ENCODE data around the gene DACT2. TPM values are rescaled to one million over a fixed set of nuclear protein-coding genes. Genes with fewer than 3 reads are reported as not detected.

DACT2 gene
- total RNA-seq, 1 experiment from 2014 or later: not detected

GRCh38 chr6:168309997-168310396 is 9.6 kb downstream of the DACT2 start:
- in situ Hi-C loops (cut with HindIII; ENCODE audit: low pct_unique_long_range_greater_than_20kb, low sequenced_read_pairs): no loop called here
- DNase-seq (ENCODE audit: low read depth): no peak

- DNase-seq (ENCODE audit: low read depth): no peak
- in situ Hi-C loops (cut with HindIII; ENCODE audit: low pct_unique_long_range_greater_than_20kb, low sequenced_read_pairs): no loop called here
These were observed 10.4 kb downstream of the DACT2 start for GRCh38 chr6:168309183-168309582.

- in situ Hi-C loops (cut with HindIII; ENCODE audit: low pct_unique_long_range_greater_than_20kb, low sequenced_read_pairs): no loop called here
- no peak for DNase-seq (ENCODE audit: low read depth)
These were observed 11.0 kb downstream of the DACT2 start for GRCh38 chr6:168308390-168309144.

- no peak for DNase-seq (ENCODE audit: low read depth)
- in situ Hi-C loops (cut with HindIII; ENCODE audit: low pct_unique_long_range_greater_than_20kb, low sequenced_read_pairs): no loop called here
These were observed 11.9 kb downstream of the DACT2 start for GRCh38 chr6:168307695-168308021.

DNA sequence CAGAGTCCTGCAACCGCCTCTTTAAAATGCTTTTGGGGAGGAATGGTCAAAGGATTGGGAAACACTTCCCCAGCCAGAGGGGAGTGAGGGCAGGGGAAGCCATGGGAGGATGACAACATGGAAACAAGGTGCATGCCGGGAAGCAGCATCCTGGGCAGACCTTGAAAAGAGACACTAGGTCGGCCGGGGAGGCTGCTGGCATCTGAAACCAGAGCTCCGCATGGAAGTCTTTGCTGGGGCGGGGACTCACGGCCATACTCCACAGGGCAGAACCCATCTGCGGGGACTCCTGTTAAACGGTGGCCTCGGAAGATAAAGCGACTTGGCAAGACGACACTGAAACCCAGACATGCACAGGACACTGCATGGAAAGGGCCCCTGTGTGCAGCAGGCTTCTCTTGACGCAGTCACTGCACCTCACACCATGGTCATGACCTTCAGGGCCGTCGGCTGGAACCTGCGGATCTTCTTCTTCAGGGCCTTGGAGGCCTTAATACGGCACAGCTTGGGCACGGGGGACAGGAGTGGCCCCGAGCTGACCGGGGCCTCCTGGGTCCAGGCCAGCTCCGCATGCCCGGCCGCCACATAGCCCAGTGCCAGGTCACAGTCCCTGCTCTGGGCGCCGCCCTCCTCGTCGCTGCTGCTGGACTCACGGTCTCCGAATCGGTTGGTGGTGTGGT is 12.4 kb downstream of the DACT2 start:
- DNase-seq (ENCODE audit: low read depth): no peak
- in situ Hi-C loops (cut with HindIII; ENCODE audit: low pct_unique_long_range_greater_than_20kb, low sequenced_read_pairs): no loop called here

DNA sequence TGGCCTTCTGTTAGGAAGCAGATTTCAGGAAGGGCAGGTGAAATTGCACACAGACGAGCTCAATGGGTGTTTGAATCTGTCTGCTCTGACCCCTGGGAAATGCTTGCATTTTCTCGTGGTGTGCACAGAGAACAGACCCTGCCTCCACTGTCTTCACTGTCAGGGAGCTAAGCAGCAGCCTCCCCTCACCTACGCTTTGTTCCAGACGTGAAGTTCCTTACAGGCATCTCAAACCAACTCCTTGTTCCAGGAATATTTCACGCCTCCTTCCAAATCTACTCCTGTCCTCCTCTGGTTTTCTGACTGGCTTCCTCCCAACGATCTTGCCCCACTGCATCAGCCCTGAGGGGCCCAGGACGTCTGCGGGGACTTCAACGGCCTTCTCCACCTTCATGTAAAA is 13.7 kb downstream of the DACT2 start:
- in situ Hi-C loops (cut with HindIII; ENCODE audit: low pct_unique_long_range_greater_than_20kb, low sequenced_read_pairs): no loop called here
- DNase-seq (ENCODE audit: low read depth): no peak

DNA sequence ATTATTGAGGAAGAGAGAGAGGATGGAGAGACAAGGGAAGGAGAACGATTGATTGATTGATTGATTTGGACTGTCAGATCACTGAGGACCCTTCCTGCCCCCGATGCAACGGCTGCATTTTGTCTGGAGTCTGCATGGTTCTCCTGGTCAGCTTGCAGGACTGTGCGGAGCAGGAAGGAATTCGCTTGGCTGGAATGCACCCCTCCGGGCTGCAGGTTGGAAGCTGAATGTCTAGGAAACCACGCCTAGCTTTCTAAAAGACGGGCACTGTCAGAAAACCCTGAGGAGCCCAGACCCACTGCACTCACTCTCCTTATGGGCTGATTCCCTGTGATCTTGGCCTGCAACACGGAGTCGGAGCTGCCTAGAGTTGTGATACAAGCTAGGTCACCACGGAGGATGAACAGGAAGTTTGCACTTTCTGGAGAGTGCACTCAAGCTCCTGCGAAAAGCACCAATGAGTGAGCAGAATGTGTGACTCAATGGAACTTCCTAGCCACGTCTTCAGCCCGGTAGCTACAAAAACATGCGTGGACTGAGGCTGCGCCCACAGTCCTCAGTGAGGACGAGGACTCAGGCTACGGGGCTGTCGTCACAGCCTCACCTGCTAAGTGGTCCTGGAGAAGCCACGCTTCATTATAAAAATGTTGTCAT is 14.4 kb downstream of the DACT2 start:
- no peak for DNase-seq (ENCODE audit: low read depth)
- in situ Hi-C loops (cut with HindIII; ENCODE audit: low pct_unique_long_range_greater_than_20kb, low sequenced_read_pairs): no loop called here

GRCh38 chr6:168304752-168305015 is 14.9 kb downstream of the DACT2 start:
- in situ Hi-C loops (cut with HindIII; ENCODE audit: low pct_unique_long_range_greater_than_20kb, low sequenced_read_pairs): no loop called here
- no peak for DNase-seq (ENCODE audit: low read depth)

DNA sequence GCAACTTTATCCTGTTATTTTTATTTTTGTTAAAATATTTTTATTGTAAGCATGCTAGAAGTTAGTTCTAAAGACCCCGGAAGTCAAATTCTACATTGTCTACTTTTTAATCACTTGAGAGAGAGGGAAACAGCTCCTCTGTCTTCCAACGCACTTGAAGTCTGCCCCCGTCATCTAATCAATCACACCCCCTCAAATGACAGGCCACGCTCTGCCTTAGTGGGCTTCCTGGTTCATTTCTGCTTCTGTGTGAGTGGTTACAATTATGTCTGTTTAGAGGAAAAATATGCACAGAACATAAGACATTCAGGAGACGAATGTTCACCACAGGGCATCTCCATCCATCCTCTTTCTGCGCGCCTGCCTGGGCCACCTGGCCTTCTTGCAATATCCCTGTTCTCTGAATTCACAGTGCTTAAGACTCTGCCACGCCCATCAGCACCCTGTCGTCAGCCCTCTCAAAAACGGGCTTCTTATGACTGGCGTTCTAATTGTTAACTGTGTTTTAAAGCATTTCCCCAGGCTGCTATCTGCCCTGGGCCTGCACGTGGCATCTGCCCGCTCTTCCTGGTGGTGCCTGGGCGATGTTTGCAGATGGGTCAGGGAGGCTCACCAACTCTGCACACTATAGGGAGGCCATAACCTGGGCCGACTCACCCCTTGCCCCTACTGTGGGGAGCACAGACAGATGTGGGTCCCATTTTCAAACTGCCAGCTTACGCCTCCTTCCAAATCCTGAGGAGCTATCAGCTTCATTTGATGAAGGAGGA is 15.4 kb downstream of the DACT2 start:
- DNase-seq (ENCODE audit: low read depth): no peak
- in situ Hi-C loops (cut with HindIII; ENCODE audit: low pct_unique_long_range_greater_than_20kb, low sequenced_read_pairs): no loop called here

DNA sequence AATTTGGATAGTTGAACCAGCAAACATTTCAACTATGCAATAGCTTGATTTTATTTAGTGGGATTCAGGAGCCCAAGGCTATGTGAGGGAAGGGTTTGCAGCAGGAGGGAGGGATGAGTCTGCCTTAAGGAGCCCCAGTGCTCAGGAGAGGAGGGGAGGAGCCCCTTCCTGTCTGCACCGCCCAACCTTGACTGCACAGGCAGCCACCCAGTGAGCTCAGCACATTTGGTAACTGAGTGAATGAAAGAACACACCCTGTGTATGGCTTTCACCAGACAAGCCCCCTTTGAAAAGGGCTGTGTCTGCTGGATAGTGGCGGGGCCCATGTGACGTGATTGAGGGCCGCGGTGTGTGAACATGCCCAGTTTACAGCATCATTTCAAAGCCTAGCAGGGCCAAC is 17.0 kb downstream of the DACT2 start:
- peak; percentile 87 for DNase-seq (ENCODE audit: low read depth)
- in situ Hi-C loops (cut with HindIII; ENCODE audit: low pct_unique_long_range_greater_than_20kb, low sequenced_read_pairs): no loop called here

DNA sequence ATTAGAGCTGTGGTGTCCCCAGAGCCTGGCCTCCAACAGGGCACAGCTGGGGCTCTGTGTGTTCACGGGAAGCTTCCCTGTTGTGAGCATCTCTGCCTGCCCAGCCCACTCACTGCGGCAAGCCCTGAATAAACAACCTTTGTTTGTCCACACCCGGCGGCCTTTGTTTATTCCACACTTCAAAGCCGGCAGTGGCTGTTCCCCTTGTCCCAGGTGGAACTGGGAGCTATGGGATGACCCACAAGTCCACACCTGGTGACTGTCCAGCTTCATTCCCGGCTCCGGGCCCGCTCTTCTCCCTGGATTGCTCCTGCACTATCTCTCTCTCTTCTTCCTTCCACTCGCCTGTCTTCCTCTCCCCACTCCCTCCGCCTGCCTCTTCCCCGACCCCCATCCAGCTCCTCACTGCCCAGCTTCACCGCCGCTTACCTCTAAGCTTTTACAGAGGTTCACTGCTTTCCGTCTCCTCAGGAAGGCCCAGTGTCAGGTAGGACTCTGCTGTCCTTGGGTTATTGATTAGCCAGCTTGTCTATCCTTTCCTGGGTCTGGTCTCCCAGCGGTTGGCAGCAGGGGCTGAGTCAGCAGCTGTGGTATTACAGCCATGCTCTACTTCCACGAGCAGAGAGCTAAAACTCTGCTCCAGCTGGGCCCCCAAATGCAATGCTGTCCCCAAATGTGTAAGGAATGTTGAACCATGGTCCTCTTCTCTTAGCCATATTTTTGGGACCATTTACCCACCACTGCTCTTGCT is 17.8 kb downstream of the DACT2 start:
- in situ Hi-C loops (cut with HindIII; ENCODE audit: low pct_unique_long_range_greater_than_20kb, low sequenced_read_pairs): no loop called here

GRCh38 chr6:168300975-168301647 is 18.5 kb downstream of the DACT2 start:
- in situ Hi-C loops (cut with HindIII; ENCODE audit: low pct_unique_long_range_greater_than_20kb, low sequenced_read_pairs): no loop called here
- no peak for DNase-seq (ENCODE audit: low read depth)

More for the DNA sequence above, 17.8 kb downstream of the DACT2 start:
- DNase-seq (ENCODE audit: low read depth): peak; percentile 70

GRCh38 chr6:168299541-168300511 is 19.8 kb downstream of the DACT2 start:
- in situ Hi-C loops (cut with HindIII; ENCODE audit: low pct_unique_long_range_greater_than_20kb, low sequenced_read_pairs): no loop called here
- no peak for DNase-seq (ENCODE audit: low read depth)

GRCh38 chr6:168297643-168298042 is 21.9 kb downstream of the DACT2 start:
- in situ Hi-C loops (cut with HindIII; ENCODE audit: low pct_unique_long_range_greater_than_20kb, low sequenced_read_pairs): no loop called here
- DNase-seq (ENCODE audit: low read depth): no peak

GRCh38 chr6:168294901-168295300 is 24.7 kb downstream of the DACT2 start:
- in situ Hi-C loops (cut with HindIII; ENCODE audit: low pct_unique_long_range_greater_than_20kb, low sequenced_read_pairs): no loop called here
- no peak for DNase-seq (ENCODE audit: low read depth)

DNA sequence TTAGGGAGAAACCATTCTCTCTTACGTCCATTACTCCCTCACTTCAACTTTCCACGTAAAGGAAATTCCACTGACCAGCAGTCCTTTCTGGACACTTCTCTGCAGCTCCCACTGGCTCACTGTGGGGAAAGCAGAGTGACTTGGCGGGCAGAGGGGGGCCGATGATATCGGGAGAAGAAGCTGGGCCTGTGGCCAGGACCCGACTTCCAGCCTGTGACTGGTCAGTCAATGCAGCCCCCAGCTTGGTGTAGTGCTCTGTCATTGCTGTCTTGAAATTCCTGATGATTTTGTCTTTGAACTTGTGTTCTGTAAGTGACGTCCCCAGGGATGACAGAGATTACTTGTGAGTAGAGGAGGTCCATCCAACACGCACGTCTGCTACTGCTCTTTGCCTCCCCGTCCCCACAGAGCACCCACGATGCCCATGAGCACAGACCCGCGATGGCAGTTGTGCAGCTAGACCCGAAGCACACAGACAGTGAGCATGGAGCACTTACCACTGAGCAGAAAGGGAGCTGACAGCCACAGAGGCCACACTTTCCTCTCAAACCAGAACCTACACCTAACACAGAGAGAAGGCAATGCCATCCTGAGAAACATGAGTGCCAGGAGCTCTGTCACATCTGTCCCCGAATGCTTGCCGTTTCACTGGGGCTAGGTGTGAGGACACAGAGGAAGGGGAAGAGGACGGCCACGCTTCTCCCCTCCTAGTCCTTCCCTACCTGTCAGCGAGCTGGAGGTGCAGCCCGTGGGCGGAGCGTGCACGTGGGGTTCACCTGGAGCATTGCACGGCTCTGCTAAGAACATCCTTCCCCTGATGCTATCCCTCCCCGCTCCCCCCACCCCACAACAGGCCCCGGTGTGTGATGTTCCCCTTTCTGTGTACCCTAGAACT is 25.7 kb downstream of the DACT2 start:
- in situ Hi-C loops (cut with HindIII; ENCODE audit: low pct_unique_long_range_greater_than_20kb, low sequenced_read_pairs): no loop called here
- no peak for DNase-seq (ENCODE audit: low read depth)

All from Caki2 (cell line).